ENCODE results near the gene LEPR.

DNA sequence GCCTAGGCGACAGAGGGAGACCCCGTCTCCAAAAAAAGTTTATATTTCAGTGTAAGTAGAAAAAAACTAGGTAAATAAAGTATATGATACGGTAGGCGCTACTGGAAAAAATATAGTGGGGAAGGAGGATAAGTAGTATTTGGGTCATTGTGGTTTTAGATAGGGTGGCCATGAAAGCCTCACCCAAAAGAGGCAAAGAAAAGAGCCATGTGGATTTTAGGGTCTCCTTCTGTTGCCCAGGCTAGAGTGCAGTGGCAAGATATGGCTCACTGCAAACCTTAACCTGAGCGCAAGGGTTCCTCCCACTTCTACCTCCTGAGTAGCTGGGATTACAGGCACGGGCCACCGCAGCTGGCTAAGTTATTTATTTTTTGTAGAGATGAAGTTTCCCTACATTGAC is 17.1 kb downstream of the LEPR start:
- TF ChIP-seq NFE2L2 (conservative IDR thresholded peaks at IDR 0.05; ENCODE audit: low read length) (no peak), KDM1A (IDR thresholded peaks at IDR 0.05; ENCODE audit: low read depth) (no peak), RCOR1 (IDR thresholded peaks at IDR 0.05; ENCODE audit: low read depth, low read length) (no peak), FOSL2 (IDR thresholded peaks at IDR 0.05) (no peak), FOSL2 (CRISPR knock-in tag; IDR thresholded peaks at IDR 0.05) (no peak), ZFP36 (IDR thresholded peaks at IDR 0.05; ENCODE audit: borderline replicate concordance, partially characterized antibody) (no peak), SMC3 (IDR thresholded peaks at IDR 0.05) (no peak), RAD21 (conservative IDR thresholded peaks at IDR 0.05 in 1 of 2, IDR thresholded peaks at IDR 0.05 in 1 of 2) (no peak), POLR2A (IDR thresholded peaks at IDR 0.05; ENCODE audit: low read length) (no peak), ZNF302 (CRISPR knock-in tag; IDR thresholded peaks at IDR 0.05) (no peak), BHLHE40 (IDR thresholded peaks at IDR 0.05; ENCODE audit: low read depth, low read length) (no peak)
- TF ChIP-seq, protein P1, sequence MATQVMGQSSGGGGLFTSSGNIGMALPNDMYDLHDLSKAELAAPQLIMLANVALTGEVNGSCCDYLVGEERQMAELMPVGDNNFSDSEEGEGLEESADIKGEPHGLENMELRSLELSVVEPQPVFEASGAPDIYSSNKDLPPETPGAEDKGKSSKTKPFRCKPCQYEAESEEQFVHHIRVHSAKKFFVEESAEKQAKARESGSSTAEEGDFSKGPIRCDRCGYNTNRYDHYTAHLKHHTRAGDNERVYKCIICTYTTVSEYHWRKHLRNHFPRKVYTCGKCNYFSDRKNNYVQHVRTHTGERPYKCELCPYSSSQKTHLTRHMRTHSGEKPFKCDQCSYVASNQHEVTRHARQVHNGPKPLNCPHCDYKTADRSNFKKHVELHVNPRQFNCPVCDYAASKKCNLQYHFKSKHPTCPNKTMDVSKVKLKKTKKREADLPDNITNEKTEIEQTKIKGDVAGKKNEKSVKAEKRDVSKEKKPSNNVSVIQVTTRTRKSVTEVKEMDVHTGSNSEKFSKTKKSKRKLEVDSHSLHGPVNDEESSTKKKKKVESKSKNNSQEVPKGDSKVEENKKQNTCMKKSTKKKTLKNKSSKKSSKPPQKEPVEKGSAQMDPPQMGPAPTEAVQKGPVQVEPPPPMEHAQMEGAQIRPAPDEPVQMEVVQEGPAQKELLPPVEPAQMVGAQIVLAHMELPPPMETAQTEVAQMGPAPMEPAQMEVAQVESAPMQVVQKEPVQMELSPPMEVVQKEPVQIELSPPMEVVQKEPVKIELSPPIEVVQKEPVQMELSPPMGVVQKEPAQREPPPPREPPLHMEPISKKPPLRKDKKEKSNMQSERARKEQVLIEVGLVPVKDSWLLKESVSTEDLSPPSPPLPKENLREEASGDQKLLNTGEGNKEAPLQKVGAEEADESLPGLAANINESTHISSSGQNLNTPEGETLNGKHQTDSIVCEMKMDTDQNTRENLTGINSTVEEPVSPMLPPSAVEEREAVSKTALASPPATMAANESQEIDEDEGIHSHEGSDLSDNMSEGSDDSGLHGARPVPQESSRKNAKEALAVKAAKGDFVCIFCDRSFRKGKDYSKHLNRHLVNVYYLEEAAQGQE (IDR thresholded peaks at IDR 0.05) = no peak
- TF ChIP-seq, protein P2, sequence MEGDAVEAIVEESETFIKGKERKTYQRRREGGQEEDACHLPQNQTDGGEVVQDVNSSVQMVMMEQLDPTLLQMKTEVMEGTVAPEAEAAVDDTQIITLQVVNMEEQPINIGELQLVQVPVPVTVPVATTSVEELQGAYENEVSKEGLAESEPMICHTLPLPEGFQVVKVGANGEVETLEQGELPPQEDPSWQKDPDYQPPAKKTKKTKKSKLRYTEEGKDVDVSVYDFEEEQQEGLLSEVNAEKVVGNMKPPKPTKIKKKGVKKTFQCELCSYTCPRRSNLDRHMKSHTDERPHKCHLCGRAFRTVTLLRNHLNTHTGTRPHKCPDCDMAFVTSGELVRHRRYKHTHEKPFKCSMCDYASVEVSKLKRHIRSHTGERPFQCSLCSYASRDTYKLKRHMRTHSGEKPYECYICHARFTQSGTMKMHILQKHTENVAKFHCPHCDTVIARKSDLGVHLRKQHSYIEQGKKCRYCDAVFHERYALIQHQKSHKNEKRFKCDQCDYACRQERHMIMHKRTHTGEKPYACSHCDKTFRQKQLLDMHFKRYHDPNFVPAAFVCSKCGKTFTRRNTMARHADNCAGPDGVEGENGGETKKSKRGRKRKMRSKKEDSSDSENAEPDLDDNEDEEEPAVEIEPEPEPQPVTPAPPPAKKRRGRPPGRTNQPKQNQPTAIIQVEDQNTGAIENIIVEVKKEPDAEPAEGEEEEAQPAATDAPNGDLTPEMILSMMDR (IDR thresholded peaks at IDR 0.05) = no peak
- TF ChIP-seq, protein P3, sequence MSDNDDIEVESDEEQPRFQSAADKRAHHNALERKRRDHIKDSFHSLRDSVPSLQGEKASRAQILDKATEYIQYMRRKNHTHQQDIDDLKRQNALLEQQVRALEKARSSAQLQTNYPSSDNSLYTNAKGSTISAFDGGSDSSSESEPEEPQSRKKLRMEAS (IDR thresholded peaks at IDR 0.05) = no peak
- TF ChIP-seq, protein P4, sequence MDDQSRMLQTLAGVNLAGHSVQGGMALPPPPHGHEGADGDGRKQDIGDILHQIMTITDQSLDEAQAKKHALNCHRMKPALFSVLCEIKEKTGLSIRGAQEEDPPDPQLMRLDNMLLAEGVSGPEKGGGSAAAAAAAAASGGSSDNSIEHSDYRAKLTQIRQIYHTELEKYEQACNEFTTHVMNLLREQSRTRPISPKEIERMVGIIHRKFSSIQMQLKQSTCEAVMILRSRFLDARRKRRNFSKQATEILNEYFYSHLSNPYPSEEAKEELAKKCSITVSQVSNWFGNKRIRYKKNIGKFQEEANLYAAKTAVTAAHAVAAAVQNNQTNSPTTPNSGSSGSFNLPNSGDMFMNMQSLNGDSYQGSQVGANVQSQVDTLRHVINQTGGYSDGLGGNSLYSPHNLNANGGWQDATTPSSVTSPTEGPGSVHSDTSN (IDR thresholded peaks at IDR 0.05) = no peak

All from A549 (cell line).